ENCODE results near the gene A4GALT. TPM values are rescaled to one million over a fixed set of nuclear protein-coding genes. Genes with fewer than 3 reads are reported as not detected.

A4GALT gene
- total and polyA plus RNA-seq, 2 of the 13 experiments (the other 11 are each of a cell fraction or from before 2014, with no cell fraction given), result 0.09 to 1.1 TPM

- TF ChIP-seq ZBED4 (CRISPR knock-in tag; IDR thresholded peaks at IDR 0.05; ENCODE audit: borderline replicate concordance) (no peak), AKNA (CRISPR knock-in tag; IDR thresholded peaks at IDR 0.05; ENCODE audit: borderline replicate concordance) (no peak), SIN3A (IDR thresholded peaks at IDR 0.05; ENCODE audit: borderline replicate concordance, low read depth, low read length) (no peak), ATF1 (CRISPR knock-in tag; IDR thresholded peaks at IDR 0.05) (no peak), RBFOX2 (IDR thresholded peaks at IDR 0.05; ENCODE audit: low read depth, low read length) (peak; percentile 49; the same call in 1 of the 2 replicates), ZBTB8A (CRISPR knock-in tag; IDR thresholded peaks at IDR 0.05; ENCODE audit: borderline replicate concordance, low read depth) (no peak), ZNF747 (CRISPR knock-in tag; IDR thresholded peaks at IDR 0.05; ENCODE audit: borderline replicate concordance) (no peak), EED (CRISPR knock-in tag; IDR thresholded peaks at IDR 0.05) (no peak), ZNF746 (CRISPR knock-in tag; IDR thresholded peaks at IDR 0.05) (no peak), BRCA1 (CRISPR knock-in tag; IDR thresholded peaks at IDR 0.05) (no peak), ZNF83 (CRISPR knock-in tag; IDR thresholded peaks at IDR 0.05; ENCODE audit: borderline replicate concordance) (no peak), WIZ (CRISPR knock-in tag; IDR thresholded peaks at IDR 0.05) (no peak), TGIF2 (CRISPR knock-in tag; IDR thresholded peaks at IDR 0.05) (no peak), ZNF292 (CRISPR knock-in tag; IDR thresholded peaks at IDR 0.05; ENCODE audit: borderline replicate concordance, low read depth) (0 out of 2 replicates have a peak, but pooled peaks have one; percentile 27), ZKSCAN5 (CRISPR knock-in tag; IDR thresholded peaks at IDR 0.05) (no peak), NCOR1 (IDR thresholded peaks at IDR 0.05; ENCODE audit: borderline replicate concordance, low read length) (no peak), HIVEP1 (CRISPR knock-in tag; IDR thresholded peaks at IDR 0.05) (no peak), RFXAP (CRISPR knock-in tag; IDR thresholded peaks at IDR 0.05; ENCODE audit: borderline replicate concordance) (no peak), ZNF12 (CRISPR knock-in tag; IDR thresholded peaks at IDR 0.05) (no peak), GATAD2A (CRISPR knock-in tag; IDR thresholded peaks at IDR 0.05) (peak; percentile 15; the same call in 1 of the 2 replicates), MXD1 (CRISPR knock-in tag; IDR thresholded peaks at IDR 0.05) (no peak)
These were observed 74.6 kb downstream of the A4GALT start (continued) for GRCh38 chr22:42645938-42646568.

Measured in HepG2 (cell line).